Raji (cell line): ENCODE data around the gene P4HB.

Source experiments
- POLR2A ChIP-seq: IDR thresholded peaks from 2 replicates; pipeline ENCODE4 v1.6.1; 2011; ENCODE audit warnings: low read depth, low read length, control low read depth; ENCODE audit not compliant: insufficient read depth

The P4HB gene

GRCh38 chr17:81808778-81809555 is 51.4 kb downstream of the P4HB start:
- no peak for TF ChIP-seq POLR2A

- no peak for TF ChIP-seq POLR2A
Measured at GRCh38 chr17:81807839-81808238, 52.5 kb downstream of the P4HB start.

DNA sequence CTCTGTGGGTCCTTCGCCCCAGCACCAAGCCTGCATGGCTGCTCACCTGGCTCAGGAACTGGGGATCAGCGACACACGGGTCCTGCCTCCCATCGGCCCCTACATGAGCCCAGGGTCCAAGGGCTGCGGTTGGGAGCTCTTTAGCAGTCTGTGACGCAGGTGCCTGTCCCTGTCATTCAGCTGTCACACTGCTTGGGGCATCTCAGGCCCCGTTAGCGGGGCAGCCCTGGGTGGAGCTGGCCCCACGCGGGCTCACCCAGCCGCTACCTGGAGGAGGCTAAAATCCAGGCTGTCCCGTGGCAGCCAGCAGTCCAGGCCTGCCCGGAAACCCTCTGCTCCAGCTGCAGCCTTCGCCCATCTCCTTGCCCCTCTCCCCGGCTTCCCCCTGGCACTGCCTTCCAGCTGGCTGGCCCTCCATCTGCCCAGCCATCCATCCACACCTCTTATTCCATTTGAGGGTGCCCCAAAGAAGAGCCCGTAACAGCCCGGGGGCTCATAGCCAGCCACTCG is 53.1 kb downstream of the P4HB start:
- TF ChIP-seq POLR2A = no peak

DNA sequence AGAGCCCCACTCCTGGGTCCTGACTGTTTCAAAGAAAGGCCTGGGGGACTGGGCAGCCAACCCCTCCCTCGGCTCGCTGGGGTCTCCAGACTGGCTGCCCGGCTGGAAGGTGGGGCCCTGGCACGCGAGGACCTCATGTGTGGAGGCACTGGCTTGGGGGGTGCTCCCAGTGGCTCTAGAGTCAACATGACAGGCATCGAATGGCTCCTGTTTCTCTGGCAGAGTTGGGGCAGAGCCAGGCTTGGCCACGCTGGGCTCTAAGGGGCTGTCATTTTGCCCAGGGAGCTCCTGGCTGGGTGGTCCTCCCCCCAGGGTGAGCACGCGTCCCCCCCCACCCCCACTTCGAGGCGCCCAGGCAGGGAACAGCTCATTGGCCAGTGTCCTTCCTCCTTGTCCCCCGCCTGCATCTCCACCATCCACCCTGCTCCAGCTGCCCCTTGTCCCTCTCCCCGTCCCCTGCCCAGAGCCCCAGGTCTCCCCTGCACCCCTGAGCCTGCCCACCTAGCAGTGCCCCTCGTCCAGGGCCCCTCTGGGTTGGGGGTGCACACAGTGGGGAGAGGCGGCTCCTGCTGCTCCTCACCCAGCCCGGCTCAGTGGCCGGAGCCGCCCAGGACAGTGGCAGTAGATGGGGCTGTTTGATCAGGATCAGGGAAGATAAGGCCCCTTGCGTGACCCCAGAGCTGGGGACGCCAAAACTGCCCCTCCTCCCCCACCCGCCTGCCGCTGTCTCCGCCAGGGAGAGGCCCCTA is 53.7 kb downstream of the P4HB start:
- TF ChIP-seq POLR2A = no peak

DNA sequence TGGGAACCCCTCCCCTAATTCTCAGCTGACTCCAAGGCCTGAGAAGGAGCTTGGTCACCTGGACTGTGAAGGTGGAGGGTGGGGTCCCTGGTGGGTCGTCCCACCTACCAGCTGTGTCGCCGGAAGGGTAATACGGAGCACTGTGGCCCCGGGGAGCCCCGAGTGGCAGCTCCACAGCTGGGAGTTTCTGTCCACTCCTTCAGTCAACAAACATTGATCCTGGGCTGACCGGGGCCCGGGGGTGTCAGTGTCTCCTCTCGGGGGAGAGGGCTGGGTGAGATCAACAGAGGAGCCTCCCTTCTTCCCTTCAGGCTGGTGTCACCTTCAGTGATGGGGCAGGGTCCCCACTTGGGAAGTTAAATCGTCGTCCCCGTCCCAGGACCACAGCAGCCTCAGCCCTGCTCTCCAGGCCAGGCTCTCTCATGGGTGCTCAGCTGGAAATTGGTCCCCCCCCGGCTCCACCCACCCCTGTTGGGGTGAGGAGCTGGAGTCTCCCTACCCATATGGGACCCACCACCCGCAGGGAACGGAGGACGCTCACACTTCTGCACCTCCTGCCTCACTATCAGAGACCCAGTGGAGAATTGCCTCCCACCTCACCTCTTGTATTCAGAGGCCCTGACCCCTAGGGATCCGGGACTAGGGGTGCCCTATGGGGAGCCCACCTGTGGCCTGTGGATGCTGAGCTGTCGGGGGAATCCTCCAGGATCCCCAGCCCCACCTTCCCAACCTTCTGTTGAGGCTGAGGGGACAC is 54.5 kb downstream of the P4HB start:
- no peak for TF ChIP-seq POLR2A

DNA sequence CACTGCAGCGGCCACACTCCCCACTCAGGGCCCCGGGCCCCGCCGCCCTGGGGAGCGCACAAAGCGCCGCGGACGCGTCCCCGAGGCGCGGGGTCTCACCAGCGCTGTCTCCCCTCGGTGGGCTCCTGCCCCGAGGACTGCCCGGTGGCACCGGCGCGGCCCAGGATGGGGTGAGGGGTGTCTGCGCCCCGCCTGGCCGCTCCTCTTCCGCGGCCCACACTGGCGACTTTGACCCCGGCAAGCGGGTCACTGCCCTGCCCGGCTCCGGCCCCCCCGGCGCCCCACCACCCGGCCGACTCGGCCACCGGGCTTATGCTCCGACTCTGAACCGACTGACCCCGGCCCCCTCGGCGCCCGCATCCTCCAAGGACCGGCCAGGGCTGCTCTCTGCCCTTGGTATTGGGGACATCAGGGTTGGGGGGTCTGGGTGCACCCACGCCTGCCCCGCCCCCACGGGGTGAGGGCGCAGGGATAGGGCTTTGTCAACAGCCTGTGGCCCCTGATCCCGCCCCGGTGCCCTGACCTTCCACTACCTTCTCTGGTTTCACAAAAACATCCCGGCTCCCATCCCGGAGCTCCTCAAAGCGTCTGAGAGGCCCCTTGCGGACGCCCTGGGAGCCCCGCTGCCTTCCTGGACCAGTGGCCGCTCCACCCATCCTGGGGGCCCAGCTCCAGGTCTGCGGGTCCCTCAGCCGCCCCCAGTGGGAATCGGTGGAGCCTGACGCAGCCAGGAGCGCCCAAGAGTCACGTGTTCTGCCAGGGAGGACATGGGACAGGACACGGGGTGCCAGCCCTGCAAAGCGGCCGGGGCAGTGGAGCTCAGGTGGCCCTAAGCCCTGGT is 55.6 kb downstream of the P4HB start:
- no peak for TF ChIP-seq POLR2A

GRCh38 chr17:81803728-81804558 is 56.4 kb downstream of the P4HB start, which contains the start of gene GCGR:
Gene GCGR, plus strand, starts transcription at chr17:81804150. Its CDS starts 4,869 bp downstream, at chr17:81809019.
- no peak for TF ChIP-seq POLR2A

DNA sequence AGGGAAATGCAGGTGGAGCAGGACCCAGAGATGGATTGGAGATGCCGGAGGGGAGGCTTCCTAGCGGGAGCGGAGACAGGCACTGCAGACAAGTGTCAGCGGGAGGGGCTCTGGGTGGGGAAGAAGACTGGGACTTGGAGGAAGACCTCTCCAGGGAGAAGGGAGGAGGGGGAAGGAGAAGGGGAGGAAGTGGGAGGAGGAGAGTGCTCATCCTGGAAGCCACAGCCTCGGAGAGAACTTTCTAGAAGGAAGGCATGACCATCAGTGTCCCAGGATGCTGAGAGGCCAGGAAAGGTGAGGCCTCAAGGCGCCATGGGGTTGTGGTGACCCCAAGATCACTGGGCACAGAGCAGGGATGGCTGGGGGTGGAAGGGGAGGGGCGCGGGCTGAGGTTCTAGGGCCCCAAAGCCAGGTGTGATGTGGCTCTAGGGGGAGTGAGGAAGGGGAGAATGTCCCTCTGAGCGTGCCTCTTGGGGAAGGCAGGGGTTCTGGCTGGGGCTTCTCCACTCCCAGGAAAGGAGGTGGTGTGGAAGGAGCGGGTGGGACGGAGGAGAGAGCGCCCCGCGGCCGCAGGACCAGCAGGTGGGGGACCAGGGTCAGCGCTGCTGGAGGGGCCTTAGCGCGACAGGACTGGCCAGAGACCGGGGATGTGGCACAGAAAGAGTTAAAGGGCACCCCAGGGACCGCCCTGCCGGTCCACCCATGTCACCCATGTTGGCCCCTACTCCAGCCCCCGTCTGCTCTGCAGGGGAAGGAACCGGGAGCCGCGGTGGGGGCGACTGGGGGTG is 57.3 kb downstream of the P4HB start:
- TF ChIP-seq POLR2A = no peak

DNA sequence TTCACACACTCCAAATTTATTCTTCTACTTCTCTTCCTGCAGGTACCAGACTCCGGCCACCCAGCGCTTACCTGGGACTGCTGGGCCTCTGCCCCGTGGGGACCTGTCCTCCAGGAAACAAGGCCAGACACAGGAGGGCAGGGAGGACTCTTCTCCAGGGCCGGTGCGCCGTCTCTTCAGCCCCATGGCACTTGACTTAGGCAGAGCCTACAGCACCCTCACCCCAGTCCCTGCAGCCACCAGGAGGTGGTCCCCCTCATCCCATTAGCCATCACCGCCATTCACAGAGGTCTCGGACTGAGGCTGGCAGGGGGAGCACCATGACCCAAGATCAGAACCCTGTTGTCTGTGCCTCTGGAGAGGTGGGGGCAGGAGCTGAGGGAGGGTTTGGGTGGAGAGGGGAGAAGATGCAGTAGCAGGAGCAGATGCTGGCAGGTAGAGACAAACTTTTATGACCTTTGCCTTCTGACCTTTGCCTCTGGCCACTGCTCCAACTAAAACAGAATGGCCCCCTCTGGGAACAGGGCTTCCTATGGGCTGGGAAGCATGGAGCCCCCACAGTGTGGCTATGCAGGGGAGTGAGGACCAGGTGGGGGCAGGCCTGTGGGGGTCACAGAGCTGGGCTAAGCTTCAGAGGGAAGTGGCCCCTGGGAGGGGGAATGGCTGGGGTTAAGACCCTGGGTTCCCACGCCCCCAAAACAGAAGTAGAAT is 58.1 kb downstream of the P4HB start:
- no peak for TF ChIP-seq POLR2A

- TF ChIP-seq POLR2A = no peak
Measured at GRCh38 chr17:81801327-81801726, 59.0 kb downstream of the P4HB start.

DNA sequence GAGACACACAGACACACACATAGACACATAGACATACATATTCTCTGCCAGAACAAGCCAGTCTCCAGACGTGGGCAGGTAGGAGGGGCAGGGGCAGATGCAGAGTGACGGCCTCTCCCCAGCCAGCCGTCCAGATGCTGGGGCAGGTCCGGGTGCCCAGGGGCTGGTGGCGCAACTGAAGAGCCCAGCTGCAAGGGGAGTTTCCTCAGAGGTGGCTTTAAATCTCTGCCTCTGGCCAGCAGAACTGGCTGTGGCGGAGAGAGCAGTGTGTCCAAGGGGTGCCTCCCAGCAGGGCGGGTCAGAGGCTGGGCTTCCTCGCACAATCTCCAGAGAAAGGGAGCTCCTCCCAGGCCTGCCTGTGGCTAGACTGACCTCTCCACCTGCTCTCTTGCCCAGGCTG is 65.8 kb downstream of the P4HB start:
- no peak for TF ChIP-seq POLR2A

- TF ChIP-seq POLR2A = no peak
Measured at GRCh38 chr17:81794074-81794476, 66.3 kb downstream of the P4HB start.
